ENCODE results near the gene AUTS2.

The AUTS2 gene

DNA sequence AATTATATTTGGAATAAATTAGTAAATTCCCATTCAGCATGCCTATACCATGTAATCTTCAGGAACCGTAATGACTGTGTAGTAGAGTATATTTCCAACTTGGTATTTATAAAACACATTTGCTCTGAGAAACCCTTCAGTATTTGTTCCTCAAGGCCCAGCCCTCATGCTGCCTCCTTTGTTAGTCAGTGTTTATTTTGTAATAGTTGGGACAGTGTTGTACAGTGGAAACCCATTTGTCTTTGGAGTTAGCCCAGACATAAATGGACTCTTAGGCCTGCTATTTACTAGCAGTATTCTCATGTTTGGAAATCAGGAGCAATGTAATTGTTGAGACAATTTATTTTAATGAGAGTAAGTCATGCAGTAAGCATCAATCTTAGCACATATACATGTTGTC lies 686.9 kb downstream of the AUTS2 start:
- Histone ChIP-seq H3K4me1 (ENCODE audit: insufficient read depth, low read length, poor library complexity, severe bottlenecking) (peaks cover 15% of the 10 kb centered on the region), H3K4me2 (ENCODE audit: low read depth, low read length, poor library complexity, severe bottlenecking) (no peak overlapping the region), H3F3A (ENCODE audit: low read depth) (no peaks in the 10 kb centered on the region), H4K20me1 (ENCODE audit: insufficient read depth, low read length, poor library complexity, severe bottlenecking) (no peaks in the 10 kb centered on the region), H3K36me3 (ENCODE audit: insufficient read depth, low read length) (no peaks in the 10 kb centered on the region), H3K79me2 (ENCODE audit: insufficient read depth, low read length) (no peaks in the 10 kb centered on the region), H3K9me3 (ENCODE audit: insufficient read depth, low read depth, low read length) (no peaks in the 10 kb centered on the region), H3K9ac (ENCODE audit: low read depth, low read length, poor library complexity, severe bottlenecking) (no peak overlapping the region), H3K9me2 (replicated peaks; ENCODE audit: low read depth, low read length) (no peaks in the 10 kb centered on the region), H3K4me3 (ENCODE audit: low read length, poor library complexity, severe bottlenecking) (no peak overlapping the region), H3K27me3 (ENCODE audit: insufficient read depth, low read length, poor library complexity, severe bottlenecking) (no peaks in the 10 kb centered on the region), H2AFZ (ENCODE audit: low read length) (no peak overlapping the region)
- no peak for TF ChIP-seq EZH2phosphoT487 (IDR thresholded peaks at IDR 0.05; ENCODE audit: borderline replicate concordance)
- TF ChIP-seq, protein P1, sequence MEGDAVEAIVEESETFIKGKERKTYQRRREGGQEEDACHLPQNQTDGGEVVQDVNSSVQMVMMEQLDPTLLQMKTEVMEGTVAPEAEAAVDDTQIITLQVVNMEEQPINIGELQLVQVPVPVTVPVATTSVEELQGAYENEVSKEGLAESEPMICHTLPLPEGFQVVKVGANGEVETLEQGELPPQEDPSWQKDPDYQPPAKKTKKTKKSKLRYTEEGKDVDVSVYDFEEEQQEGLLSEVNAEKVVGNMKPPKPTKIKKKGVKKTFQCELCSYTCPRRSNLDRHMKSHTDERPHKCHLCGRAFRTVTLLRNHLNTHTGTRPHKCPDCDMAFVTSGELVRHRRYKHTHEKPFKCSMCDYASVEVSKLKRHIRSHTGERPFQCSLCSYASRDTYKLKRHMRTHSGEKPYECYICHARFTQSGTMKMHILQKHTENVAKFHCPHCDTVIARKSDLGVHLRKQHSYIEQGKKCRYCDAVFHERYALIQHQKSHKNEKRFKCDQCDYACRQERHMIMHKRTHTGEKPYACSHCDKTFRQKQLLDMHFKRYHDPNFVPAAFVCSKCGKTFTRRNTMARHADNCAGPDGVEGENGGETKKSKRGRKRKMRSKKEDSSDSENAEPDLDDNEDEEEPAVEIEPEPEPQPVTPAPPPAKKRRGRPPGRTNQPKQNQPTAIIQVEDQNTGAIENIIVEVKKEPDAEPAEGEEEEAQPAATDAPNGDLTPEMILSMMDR (conservative IDR thresholded peaks at IDR 0.05; ENCODE audit: low read length), result no peak

DNA sequence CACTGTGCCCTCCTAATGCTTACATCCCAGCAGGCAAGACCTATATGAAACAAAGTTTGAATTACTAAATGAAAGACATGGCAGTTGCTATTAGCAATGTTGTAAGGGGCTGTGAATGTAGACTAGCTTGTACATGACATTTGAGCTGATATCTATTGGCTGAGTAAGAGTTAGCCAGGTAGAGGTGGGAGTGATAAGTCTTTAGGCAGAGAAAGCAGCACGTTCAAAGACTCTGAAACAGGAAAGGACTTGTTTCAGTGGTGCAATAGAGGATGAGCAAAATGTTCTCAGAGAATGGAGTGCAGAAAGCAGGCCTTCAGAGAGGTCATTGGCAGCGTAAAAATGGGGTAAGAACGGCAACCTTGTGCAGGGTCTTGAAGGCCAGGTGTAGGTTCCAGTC lies 687.6 kb downstream of the AUTS2 start:
- H3F3A ChIP-seq (ENCODE audit: low read depth), result no peaks in the 10 kb centered on the region
- TF ChIP-seq EZH2phosphoT487 (IDR thresholded peaks at IDR 0.05; ENCODE audit: borderline replicate concordance), result no peak
- TF ChIP-seq, protein P1 (conservative IDR thresholded peaks at IDR 0.05; ENCODE audit: low read length), result no peak
- H4K20me1 ChIP-seq (ENCODE audit: insufficient read depth, low read length, poor library complexity, severe bottlenecking), result no peaks in the 10 kb centered on the region
- no peaks in the 10 kb centered on the region for H3K36me3 ChIP-seq (ENCODE audit: insufficient read depth, low read length)
- H3K9me2 ChIP-seq (replicated peaks; ENCODE audit: low read depth, low read length), result no peaks in the 10 kb centered on the region
- H2AFZ ChIP-seq (ENCODE audit: low read length), result no peak overlapping the region
- H3K4me2 ChIP-seq (ENCODE audit: low read depth, low read length, poor library complexity, severe bottlenecking), result no peak overlapping the region
- no peaks in the 10 kb centered on the region for H3K27me3 ChIP-seq (ENCODE audit: insufficient read depth, low read length, poor library complexity, severe bottlenecking)
- H3K9ac ChIP-seq (ENCODE audit: low read depth, low read length, poor library complexity, severe bottlenecking), result no peak overlapping the region
- no peaks in the 10 kb centered on the region for H3K9me3 ChIP-seq (ENCODE audit: insufficient read depth, low read depth, low read length)
- H3K4me1 ChIP-seq (ENCODE audit: insufficient read depth, low read length, poor library complexity, severe bottlenecking), result peaks cover 15% of the 10 kb centered on the region
- H3K4me3 ChIP-seq (ENCODE audit: low read length, poor library complexity, severe bottlenecking), result no peak overlapping the region
- no peaks in the 10 kb centered on the region for H3K79me2 ChIP-seq (ENCODE audit: insufficient read depth, low read length)

DNA sequence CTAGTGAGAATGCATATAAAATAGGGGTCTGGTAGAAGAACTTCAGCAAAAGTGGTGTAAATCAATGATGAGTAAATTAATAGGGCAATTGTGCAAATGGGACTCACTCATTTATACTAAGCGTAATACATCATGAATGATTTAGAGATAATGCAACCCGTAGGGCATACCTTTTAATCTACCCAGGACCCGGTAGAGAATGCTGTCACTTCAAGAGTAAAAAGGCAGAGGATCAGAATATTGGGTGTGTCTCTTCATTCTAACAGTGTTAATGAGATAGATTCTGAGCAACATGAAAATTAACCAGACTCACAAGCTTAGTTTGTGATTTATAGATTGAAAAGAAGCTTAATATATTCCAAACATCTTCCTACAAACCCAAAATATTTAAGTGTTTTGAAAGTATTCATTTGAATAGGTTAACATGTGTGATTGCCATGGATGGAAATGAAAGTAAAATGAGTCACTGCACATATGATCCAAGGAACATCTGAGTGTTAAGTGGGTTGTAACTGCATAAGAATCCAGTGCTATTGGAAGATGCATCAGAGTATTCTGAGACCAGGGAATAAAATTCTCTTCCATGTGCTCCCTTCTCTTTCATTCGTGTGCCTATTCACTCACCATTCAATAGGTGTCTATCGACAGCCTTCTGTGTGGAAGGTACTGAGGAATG lies 690.6 kb downstream of the AUTS2 start:
- no peaks in the 10 kb centered on the region for H3K27me3 ChIP-seq (ENCODE audit: insufficient read depth, low read length, poor library complexity, severe bottlenecking)
- H3K79me2 ChIP-seq (ENCODE audit: insufficient read depth, low read length), result no peaks in the 10 kb centered on the region
- H3F3A ChIP-seq (ENCODE audit: low read depth), result no peaks in the 10 kb centered on the region
- H3K4me3 ChIP-seq (ENCODE audit: low read length, poor library complexity, severe bottlenecking), result no peak overlapping the region
- no peaks in the 10 kb centered on the region for H4K20me1 ChIP-seq (ENCODE audit: insufficient read depth, low read length, poor library complexity, severe bottlenecking)
- peaks cover 15% of the 10 kb centered on the region for H3K4me1 ChIP-seq (ENCODE audit: insufficient read depth, low read length, poor library complexity, severe bottlenecking)
- no peak for TF ChIP-seq EZH2phosphoT487 (IDR thresholded peaks at IDR 0.05; ENCODE audit: borderline replicate concordance)
- TF ChIP-seq, protein P1 (conservative IDR thresholded peaks at IDR 0.05; ENCODE audit: low read length), result no peak
- no peaks in the 10 kb centered on the region for H3K9me2 ChIP-seq (replicated peaks; ENCODE audit: low read depth, low read length)
- H3K4me2 ChIP-seq (ENCODE audit: low read depth, low read length, poor library complexity, severe bottlenecking), result no peak overlapping the region
- no peaks in the 10 kb centered on the region for H3K9me3 ChIP-seq (ENCODE audit: insufficient read depth, low read depth, low read length)
- no peaks in the 10 kb centered on the region for H3K36me3 ChIP-seq (ENCODE audit: insufficient read depth, low read length)
- H3K9ac ChIP-seq (ENCODE audit: low read depth, low read length, poor library complexity, severe bottlenecking), result no peak overlapping the region
- no peak overlapping the region for H2AFZ ChIP-seq (ENCODE audit: low read length)
